K562 (cell line): ENCODE measurements around the gene DNAJB1. TPM values are rescaled to one million over a fixed set of nuclear protein-coding genes. Genes with fewer than 3 reads are reported as not detected.

Experiments used
- ATAC-seq: fragments of 200-7000 bp; cut with Tn5 transposase; 3 replicates; pipeline ENCODE4 v1.9.1; 2020; ENCODE audit warnings: moderate library complexity
- BruUV-seq: library from RNA; stranded (reverse); fragments of 400-500 nt; replicated peaks from 2 replicates; lab custom pipeline; 2021; lab: Mats Ljungman, UMichigan
- CTCF ChIA-PET: fragments of 300-600 bp; formaldehyde crosslinking; extraction: SDS; loops from one replicate; lab custom pipeline; 2021; ENCODE audit warnings: low intra/inter-chr PET ratio; lab: Yijun Ruan, JAX
- POLR2A ChIA-PET: fragments of 300-600, 350-650 bp; sonication (Branson Sonifier 250); formaldehyde crosslinking; extraction: SDS; loops from one replicate; lab custom pipeline; 2021; ENCODE audit warnings: antibody characterized with exemption, inconsistent platforms; lab: Yijun Ruan, JAX
- DNase-seq, 4 experiments: peaks; one replicate each; pipeline versions ENCODE4 v3.0.0 to v3.0.0-alpha.2; 2011 to 2018; ENCODE audit warnings: low spot score in 3 of 4, mixed read lengths in 3 of 4; ENCODE audit errors: extremely low read depth in 1 of 4
- FAIRE-seq: peaks from 2 replicates; lab custom pipeline; 2011; peaks lifted over from hg19 to GRCh38; lab: Jason Lieb, UNC
- H2AFZ ChIP-seq: 2 replicates; pipeline ENCODE4 v1.6.0; 2011; ENCODE audit warnings: low read depth, low read length, control low read depth, inconsistent platforms
- H3K27ac ChIP-seq: fragments of 200-600 bp; 3 replicates; pipeline ENCODE4 v1.8.0; 2011; ENCODE audit warnings: low read depth, mild to moderate bottlenecking, control low read depth, inconsistent platforms, low read length, moderate library complexity, mixed read lengths; ENCODE audit errors: extremely low read depth
- H3K27me3 ChIP-seq, 2 experiments: fragments of 300-600 bp in 1 of 2; 2 replicates in 1 of 2; 3 replicates in 1 of 2; pipeline versions ENCODE4 v1.6.0 to v1.8.0; 2011; ENCODE audit warnings: inconsistent platforms in 2 of 2, low read length in 2 of 2, mild to moderate bottlenecking in 1 of 2, mixed read lengths in 1 of 2, moderate library complexity in 1 of 2; ENCODE audit not compliant: control insufficient read depth in 2 of 2, insufficient read depth in 2 of 2
- H3K36me3 ChIP-seq: fragments of 300-600 bp; 3 replicates; pipeline ENCODE4 v1.8.0; 2011; ENCODE audit warnings: mild to moderate bottlenecking, low read length, inconsistent platforms; ENCODE audit not compliant: control insufficient read depth, insufficient read depth
- H3K4me1 ChIP-seq, 2 experiments: fragments of 200-600 bp in 1 of 2; replicated peaks in 1 of 2; 2 replicates in 1 of 2; 3 replicates in 1 of 2; pipeline versions ENCODE4 v1.5.1 to v1.8.0; 2011; ENCODE audit warnings: inconsistent platforms in 2 of 2, low read length in 2 of 2, mild to moderate bottlenecking in 1 of 2, mixed read lengths in 1 of 2, moderate library complexity in 1 of 2; ENCODE audit not compliant: control insufficient read depth in 2 of 2, insufficient read depth in 2 of 2
- H3K4me2 ChIP-seq: 2 replicates; pipeline ENCODE4 v1.6.1; 2011; ENCODE audit warnings: low read length, control low read depth, inconsistent platforms, mixed read lengths; ENCODE audit not compliant: insufficient read depth
- H3K4me3 ChIP-seq: fragments of 200-600 bp; sonication (generic), shearing (Covaris generic); 2 replicates; pipeline ENCODE4 v1.5.1; 2016; ENCODE audit warnings: control low read depth, inconsistent platforms
- H3K79me2 ChIP-seq: fragments of 200-600 bp; 3 replicates; pipeline ENCODE4 v1.8.0; 2011; ENCODE audit warnings: low read length, inconsistent platforms; ENCODE audit not compliant: control insufficient read depth, insufficient read depth
- H3K9ac ChIP-seq, 2 experiments: 2 replicates each; pipeline versions ENCODE4 v1.6.0 to v1.6.1; 2011; ENCODE audit warnings: low read depth in 2 of 2, low read length in 2 of 2, control low read depth in 1 of 2, inconsistent platforms in 1 of 2, mild to moderate bottlenecking in 1 of 2, mixed read lengths in 1 of 2; ENCODE audit not compliant: insufficient read depth in 1 of 2
- H3K9me1 ChIP-seq: one replicate; pipeline ENCODE4 v1.6.0; 2011; ENCODE audit warnings: inconsistent platforms, mild to moderate bottlenecking, low read length, moderate library complexity; ENCODE audit not compliant: control insufficient read depth, insufficient read depth
- H3K9me3 ChIP-seq: replicated peaks from 2 replicates; pipeline ENCODE4 v1.5.1; 2011; ENCODE audit warnings: low read depth, low read length, inconsistent platforms; ENCODE audit not compliant: control insufficient read depth, insufficient read depth
- H4K20me1 ChIP-seq: replicated peaks from 2 replicates; pipeline ENCODE4 v1.6.1; 2011; ENCODE audit warnings: low read length, inconsistent platforms, mixed read lengths; ENCODE audit not compliant: control insufficient read depth, insufficient read depth
- ATF1 ChIP-seq, 2 experiments: fragments of 450-650 bp in 1 of 2; IDR thresholded peaks; 2 replicates each; pipeline ENCODE4 v1.6.1; 2016; ENCODE audit warnings: missing compliant biosample characterization in 1 of 2, missing genetic modification characterization in 1 of 2
- ATF7 ChIP-seq: fragments of 450-650 bp; IDR thresholded peaks from 2 replicates; pipeline ENCODE4 v1.7.1; 2014; ENCODE audit warnings: mild to moderate bottlenecking, moderate library complexity
- CREB1 ChIP-seq, 2 experiments: sonication (generic) in 1 of 2; formaldehyde crosslinking in 1 of 2; IDR thresholded peaks; 2 replicates each; pipeline versions ENCODE4 v1.6.1 to v1.8.0; 2012 to 2022; ENCODE audit warnings: inconsistent platforms in 1 of 2, mild to moderate bottlenecking in 1 of 2, missing genetic modification reagents in 1 of 2, moderate library complexity in 1 of 2
- CTCF ChIP-seq, 3 experiments: IDR thresholded peaks in 2 of 3; conservative IDR thresholded peaks in 1 of 3; 2 replicates each; pipeline ENCODE4 v1.5.1; 2011 to 2012; ENCODE audit warnings: low read length in 3 of 3, mild to moderate bottlenecking in 3 of 3, control low read depth in 2 of 3, improper control_type of control experiment in 1 of 3, inconsistent platforms in 1 of 3, low read depth in 1 of 3, mixed read lengths in 1 of 3, moderate library complexity in 1 of 3; ENCODE audit not compliant: insufficient read depth in 2 of 3
- ERF ChIP-seq: fragments of 450-650 bp; formaldehyde crosslinking; IDR thresholded peaks from 2 replicates; pipeline ENCODE4 v1.4.0; 2020; ENCODE audit warnings: mild to moderate bottlenecking, mixed read lengths
- FOXP1 ChIP-seq: sonication (generic); formaldehyde crosslinking; IDR thresholded peaks from 2 replicates; pipeline ENCODE4 v1.8.0; 2022; ENCODE audit warnings: mild to moderate bottlenecking, missing genetic modification reagents
- JUND ChIP-seq, 2 experiments: IDR thresholded peaks; 2 replicates in 1 of 2; 3 replicates in 1 of 2; pipeline ENCODE4 v1.6.1; 2011; ENCODE audit warnings: borderline replicate concordance in 2 of 2, low read depth in 2 of 2, low read length in 2 of 2, improper control_type of control experiment in 1 of 2, missing biosample characterization in 1 of 2, missing genetic modification characterization in 1 of 2, missing genetic modification reagents in 1 of 2
- MAZ ChIP-seq, 2 experiments: fragments of 450-650 bp in 1 of 2; sonication (generic) in 1 of 2; formaldehyde crosslinking; IDR thresholded peaks in 1 of 2; conservative IDR thresholded peaks in 1 of 2; 2 replicates each; pipeline versions ENCODE4 v1.4.0 to v1.5.0; 2020; ENCODE audit warnings: mild to moderate bottlenecking in 1 of 2, missing genetic modification reagents in 1 of 2
- NCOA4 ChIP-seq: fragments of 450-650 bp; IDR thresholded peaks from 2 replicates; pipeline ENCODE4 v1.6.1; 2018; ENCODE audit warnings: mild to moderate bottlenecking; ENCODE audit not compliant: partially characterized antibody
- SMARCA5 ChIP-seq: fragments of 450-650 bp; IDR thresholded peaks from 2 replicates; pipeline ENCODE4 v1.6.1; 2016
- SMARCB1 ChIP-seq: IDR thresholded peaks from 2 replicates; pipeline ENCODE4 v1.6.1; 2011; ENCODE audit warnings: improper control_type of control experiment, low read depth; ENCODE audit not compliant: insufficient read length
- TCF7L2 ChIP-seq: fragments of 150-350 bp; IDR thresholded peaks from 2 replicates; pipeline ENCODE4 v1.6.1; 2016; ENCODE audit warnings: low read depth, mild to moderate bottlenecking, low read length, moderate library complexity
- XRCC5 ChIP-seq: fragments of 200-400 bp; formaldehyde crosslinking; IDR thresholded peaks from 2 replicates; pipeline ENCODE4 v1.6.1; 2017; ENCODE audit warnings: low read depth, mild to moderate bottlenecking, low read length
- ZBTB7A ChIP-seq: IDR thresholded peaks from 2 replicates; pipeline ENCODE4 v1.6.1; 2011; ENCODE audit warnings: low read depth, mild to moderate bottlenecking, low read length, moderate library complexity, borderline replicate concordance; ENCODE audit not compliant: control insufficient read depth
- ZNF551 ChIP-seq: fragments of 250-450 bp; sonication (Bioruptor Pico); IDR thresholded peaks from 2 replicates; pipeline ENCODE4 v1.5.0; 2021; ENCODE audit warnings: mild to moderate bottlenecking, moderate library complexity
- ZNF584 ChIP-seq: fragments of 200-800 bp; sonication (Bioruptor generic); IDR thresholded peaks from 2 replicates; pipeline ENCODE4 v1.6.1; 2016; ENCODE audit warnings: low read depth, mild to moderate bottlenecking, missing genetic modification characterization, missing compliant biosample characterization
- WGBS: fragments of 100-300 bp; shearing (Covaris generic); methylation state at CpG from one replicate; pipeline ENCODE4 v1.1.6; 2016; ENCODE audit warnings: low coverage, mixed read lengths; ENCODE audit not compliant: insufficient coverage; ENCODE audit errors: missing lambda C conversion rate; 5-methylcytosine and 5-hydroxymethylcytosine counted together
- in situ Hi-C: fragments of 300-500 bp; cut with MboI; formaldehyde crosslinking; loops from 4 replicates; pipeline ENCODE4 v1.15.0; 2018; ENCODE audit warnings: inconsistent platforms, mixed read lengths
- intact Hi-C: fragments of 100-400 bp; cut with micrococcal nuclease; formaldehyde crosslinking; loops from 2 replicates; pipeline ENCODE4 v1.14.2; 2022
- polyA plus RNA-seq, 8 experiments: library from polyadenylated mRNA; depleted of rRNA in 4 of 8; stranded (reverse) in 5 of 8; unstranded in 3 of 8; fragments of >200 nt; fragmentation: Nextera tagmentation in 2 of 8; fragmentation: Illumina TruSeq in 1 of 8; extraction: Ambion mirVana in 2 of 8; extraction: Trizol in 1 of 8; gene quantifications; 2 replicates each; pipeline versions ENCODE4 v1.2.1 to v1.2.3, GENCODE V29; 2011 to 2014; ENCODE audit warnings: inconsistent platforms in 1 of 8, missing spikeins in 1 of 8
- total RNA-seq, 7 experiments: library from RNA; depleted of rRNA in 6 of 7; stranded (reverse); fragments of >200 nt in 6 of 7; fragmentation: Illumina TruSeq in 2 of 7; extraction: Trizol in 2 of 7; gene quantifications; 2 replicates each; pipeline versions ENCODE4 v1.2.1 to v1.2.3, GENCODE V29; 2011 to 2021; ENCODE audit warnings: low replicate concordance in 1 of 7
- TF ChIP-seq, protein P1 (sequence below): sonication (generic); IDR thresholded peaks from 2 replicates; pipeline ENCODE4 v1.6.1; 2016

Gene DNAJB1
- total and polyA plus RNA-seq, 9 of the 15 experiments (the other 6 are each of a cell fraction or from before 2014, with no cell fraction given), result 13.2 to 113 (median 62.1) TPM

DNA sequence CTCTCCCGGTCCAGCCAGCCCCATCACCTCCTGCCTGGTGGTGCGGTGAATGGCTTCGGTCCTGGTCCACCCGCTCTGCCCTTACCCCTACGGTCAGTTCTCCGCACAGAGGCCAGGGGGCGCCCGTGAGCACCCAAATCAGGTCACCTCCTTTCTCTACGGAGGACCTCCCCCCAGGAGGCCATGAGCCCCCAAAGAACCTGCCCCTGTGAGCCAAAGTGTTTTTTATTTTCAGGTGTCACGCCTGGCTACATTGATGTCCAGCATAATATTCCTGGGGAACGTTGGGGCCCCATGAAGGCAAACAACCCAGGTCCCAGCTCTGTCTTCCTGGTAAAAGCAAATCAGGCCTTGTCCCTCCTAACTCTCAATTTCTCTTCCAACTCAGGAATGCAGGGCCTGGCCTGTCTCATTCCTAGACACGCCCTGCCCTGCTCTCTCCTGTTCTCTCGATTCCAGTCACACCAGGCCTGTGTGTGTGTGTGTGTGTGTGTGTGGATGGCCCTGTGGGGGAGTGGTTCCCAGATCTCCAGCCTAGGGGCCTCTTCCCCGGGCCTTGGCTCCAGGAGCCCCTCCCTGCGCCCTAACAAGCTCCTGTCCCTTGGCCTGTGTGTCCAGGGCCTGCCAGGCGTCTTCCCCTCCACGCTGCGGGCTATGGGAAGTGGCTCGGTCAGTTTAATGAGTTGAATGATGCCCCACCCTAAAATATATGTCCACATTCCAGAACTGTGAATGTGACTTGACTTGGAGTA lies 12.5 kb downstream of the DNAJB1 start:
- peak; percentile 91 for ATAC-seq
- H3K4me2 ChIP-seq, result peak overlapping the region; percentile 58
- TF ChIP-seq CREB1 (IDR thresholded peaks at IDR 0.05) (no peak), CREB1 (CRISPR knock-in tag; IDR thresholded peaks at IDR 0.05) (peak; percentile 30; the same call in 1 of the 2 replicates), SMARCA5 (peak; percentile 56; the same call in 1 of the 2 replicates), JUND (IDR thresholded peaks at IDR 0.05; ENCODE audit: borderline replicate concordance, low read depth, low read length) (0 out of 2 replicates have a peak, but pooled peaks have one; percentile 26), JUND (tag; IDR thresholded peaks at IDR 0.05; ENCODE audit: borderline replicate concordance, low read depth, low read length) (no peak), ATF7 (peak; percentile 48; the same call in 1 of the 2 replicates), CTCF (IDR thresholded peaks at IDR 0.05 in 2 of 3, conservative IDR thresholded peaks at IDR 0.05 in 1 of 3; ENCODE audit: insufficient read depth in 2 of 3, low read depth in 1 of 3, low read length in 3 of 3) (peak; percentile 83 to 93 (median 84)), SMARCB1 (no peak), ERF (CRISPR knock-in tag) (no peak), ZNF551 (CRISPR knock-in tag) (no peak), MAZ (CRISPR knock-in tag; conservative IDR thresholded peaks at IDR 0.05 in 1 of 2, IDR thresholded peaks at IDR 0.05 in 1 of 2) (peak in 1 of 2 experiments; percentile 46; a peak in 1 of 4 replicates), ZBTB7A (peak; percentile 50; the same call in 1 of the 2 replicates), XRCC5 (peak; percentile 88), FOXP1 (CRISPR knock-in tag) (peak; percentile 53; the same call in 1 of the 2 replicates), TCF7L2 (no peak), ZNF584 (CRISPR knock-in tag) (no peak), NCOA4 (no peak), ATF1 (CRISPR knock-in tag; IDR thresholded peaks at IDR 0.05) (no peak), ATF1 (tag; IDR thresholded peaks at IDR 0.05) (0 out of 2 replicates have a peak, but pooled peaks have one; percentile 17)
- TF ChIP-seq, protein P1, sequence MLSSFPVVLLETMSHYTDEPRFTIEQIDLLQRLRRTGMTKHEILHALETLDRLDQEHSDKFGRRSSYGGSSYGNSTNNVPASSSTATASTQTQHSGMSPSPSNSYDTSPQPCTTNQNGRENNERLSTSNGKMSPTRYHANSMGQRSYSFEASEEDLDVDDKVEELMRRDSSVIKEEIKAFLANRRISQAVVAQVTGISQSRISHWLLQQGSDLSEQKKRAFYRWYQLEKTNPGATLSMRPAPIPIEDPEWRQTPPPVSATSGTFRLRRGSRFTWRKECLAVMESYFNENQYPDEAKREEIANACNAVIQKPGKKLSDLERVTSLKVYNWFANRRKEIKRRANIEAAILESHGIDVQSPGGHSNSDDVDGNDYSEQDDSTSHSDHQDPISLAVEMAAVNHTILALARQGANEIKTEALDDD, result no peak

More for the DNA sequence above, 12.5 kb downstream of the DNAJB1 start:
- intact Hi-C loops (loop anchor here (1.0 kb wide), 1 partner anchor 46 kb away; no protein-coding TSS in a partner anchor), in situ Hi-C loops (no loop called here)
- no peak overlapping the region; the same call in 2 of the 3 replicates for H3K27ac ChIP-seq
- H3K9me1 ChIP-seq, result no peaks in the 10 kb centered on the region
- peak overlapping the region; percentile 60 for H2AFZ ChIP-seq
- H3K36me3 ChIP-seq, result no peaks in the 10 kb centered on the region
- peak; percentile 80 to 87 (median 84) for DNase-seq
- peak overlapping the region in 1 of 2 experiments; percentile 32; a peak in 1 of 4 replicates for H3K9ac ChIP-seq
- POLR2A ChIA-PET, result interaction anchor here (0.6 to 7.5 kb wide), 4 partner anchors 8 to 121 kb away, joined by 3 to 70 read pairs (median 7); partner anchors contain the start of gene DNAJB1
- no peaks in the 10 kb centered on the region for H3K9me3 ChIP-seq
- no peaks in the 10 kb centered on the region; the same call in 1 of the 2 replicates for H4K20me1 ChIP-seq
- H3K27me3 ChIP-seq, result no peaks in the 10 kb centered on the region
- H3K4me1 ChIP-seq, result peaks cover 22 to 26% of the 10 kb centered on the region in 2 experiments
- peak; percentile 75 for FAIRE-seq
- H3K4me3 ChIP-seq, result no peak overlapping the region
- BruUV-seq, result no TSS peak
- no peaks in the 10 kb centered on the region for H3K79me2 ChIP-seq
- 21% methylated on average over 19 of the region's 19 CpGs for WGBS
- CTCF ChIA-PET, result interaction anchor here (0.6 to 1.6 kb wide), 3 partner anchors 11 to 224 kb away, joined by 3 to 6 read pairs (median 3); no protein-coding TSS in a partner anchor
